Measurements from ENCODE around the gene FBXW8. TPM values are rescaled to one million over a fixed set of nuclear protein-coding genes. Genes with fewer than 3 reads are reported as not detected.

FBXW8 gene
- total and polyA plus RNA-seq, 7 experiments from 2014 or later: 4.8 to 13.2 (median 11.7) TPM

DNA sequence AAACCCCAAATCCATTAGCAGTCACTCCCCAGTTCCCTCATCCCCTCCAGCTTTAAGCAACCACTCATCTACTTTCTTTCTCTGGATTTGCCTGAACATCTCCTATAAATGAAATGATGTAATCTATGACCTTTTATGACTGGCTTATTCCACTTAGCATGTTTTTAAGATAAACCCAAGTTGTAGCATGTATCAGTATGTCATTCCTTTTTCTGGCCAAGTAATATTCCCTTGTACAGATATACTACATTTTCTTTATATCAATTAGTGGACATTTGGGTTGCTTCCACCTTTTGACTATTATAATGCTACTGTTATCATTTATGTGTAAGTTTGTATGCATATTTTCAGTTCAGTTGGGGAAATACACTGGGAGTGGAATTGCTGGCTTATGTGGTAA is 105.1 kb downstream of the FBXW8 start:
- POLR2A ChIA-PET: no interaction called here
- CTCF ChIA-PET: no interaction called here
- Histone ChIP-seq H3K27me3 (ENCODE audit: control insufficient read depth in 2 of 2, insufficient read depth in 2 of 2, low read length in 2 of 2) (no peaks in the 10 kb centered on the region), H3K9me3 (ENCODE audit: control insufficient read depth in 2 of 3, low read length in 3 of 3) (peaks cover 0 to 12% (median 0%) of the 10 kb centered on the region in 3 experiments), H3K36me3 (ENCODE audit: control insufficient read depth in 2 of 3, insufficient read depth in 3 of 3, low read length in 3 of 3) (peaks cover 0 to 36% (median 0%) of the 10 kb centered on the region in 3 experiments), H3K27ac (ENCODE audit: low read depth, low read length) (no peak overlapping the region), H3K4me1 (ENCODE audit: control insufficient read depth in 2 of 2, insufficient read depth in 2 of 2, low read length in 2 of 2) (no peaks in the 10 kb centered on the region), H3K4me3 (ENCODE audit: low read length) (no peak overlapping the region)
- H3K27me3 Mint-ChIP-seq: no peaks in the 10 kb centered on the region
- peaks cover 5 to 42% (median 14%) of the 10 kb centered on the region in 11 donors for H3K9me3 Mint-ChIP-seq
- DNase-seq (no peak), ATAC-seq (no peak)
- peaks cover 32 to 77% (median 66%) of the 10 kb centered on the region in 5 donors for H3K36me3 Mint-ChIP-seq
- intact Hi-C loops (cut with micrococcal nuclease): no loop called here
- no peak overlapping the region for H3K4me3 Mint-ChIP-seq
- peaks cover 0 to 9% (median 0%) of the 10 kb centered on the region in 7 donors for H3K4me1 Mint-ChIP-seq
- H3K27ac Mint-ChIP-seq: no peak overlapping the region

DNA sequence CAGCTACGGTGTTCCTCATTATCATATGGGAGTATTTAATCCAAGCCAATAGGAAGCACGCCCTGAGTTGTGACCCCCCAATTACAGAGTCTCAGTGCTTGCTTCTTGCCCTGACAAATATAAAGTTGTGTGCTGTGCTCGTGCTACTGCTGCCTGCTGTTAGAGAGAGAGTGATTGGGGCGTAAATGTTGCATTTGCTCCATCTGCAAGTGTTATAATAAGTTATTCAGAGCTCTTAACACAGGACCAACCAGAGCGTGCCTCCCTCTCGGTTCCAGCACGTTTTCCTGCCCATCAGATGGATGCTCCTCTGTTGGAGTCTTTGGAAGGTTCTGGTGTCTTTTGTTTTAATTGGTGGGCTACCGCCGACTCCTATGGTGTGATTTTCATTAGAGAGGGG is 107.1 kb downstream of the FBXW8 start:
- CTCF ChIA-PET: no interaction called here
- Histone ChIP-seq H3K27ac (ENCODE audit: low read depth, low read length) (no peak overlapping the region), H3K27me3 (ENCODE audit: control insufficient read depth in 2 of 2, insufficient read depth in 2 of 2, low read length in 2 of 2) (no peaks in the 10 kb centered on the region), H3K9me3 (ENCODE audit: control insufficient read depth in 2 of 3, low read length in 3 of 3) (peaks cover 0 to 12% (median 0%) of the 10 kb centered on the region in 3 experiments), H3K4me1 (ENCODE audit: control insufficient read depth in 2 of 2, insufficient read depth in 2 of 2, low read length in 2 of 2) (no peaks in the 10 kb centered on the region), H3K36me3 (ENCODE audit: control insufficient read depth in 2 of 3, insufficient read depth in 3 of 3, low read length in 3 of 3) (peaks cover 0 to 28% (median 0%) of the 10 kb centered on the region in 3 experiments), H3K4me3 (ENCODE audit: low read length) (no peak overlapping the region)
- intact Hi-C loops (cut with micrococcal nuclease): no loop called here
- ATAC-seq (no peak), DNase-seq (no peak)
- POLR2A ChIA-PET: no interaction called here
- no peak overlapping the region for H3K27ac Mint-ChIP-seq
- H3K4me1 Mint-ChIP-seq: peaks cover 0 to 12% (median 0%) of the 10 kb centered on the region in 7 donors
- no peaks in the 10 kb centered on the region for H3K27me3 Mint-ChIP-seq
- H3K9me3 Mint-ChIP-seq: peaks cover 5 to 31% (median 12%) of the 10 kb centered on the region in 11 donors
- H3K4me3 Mint-ChIP-seq: no peak overlapping the region
- H3K36me3 Mint-ChIP-seq: peaks cover 26 to 63% (median 48%) of the 10 kb centered on the region in 5 donors

DNA sequence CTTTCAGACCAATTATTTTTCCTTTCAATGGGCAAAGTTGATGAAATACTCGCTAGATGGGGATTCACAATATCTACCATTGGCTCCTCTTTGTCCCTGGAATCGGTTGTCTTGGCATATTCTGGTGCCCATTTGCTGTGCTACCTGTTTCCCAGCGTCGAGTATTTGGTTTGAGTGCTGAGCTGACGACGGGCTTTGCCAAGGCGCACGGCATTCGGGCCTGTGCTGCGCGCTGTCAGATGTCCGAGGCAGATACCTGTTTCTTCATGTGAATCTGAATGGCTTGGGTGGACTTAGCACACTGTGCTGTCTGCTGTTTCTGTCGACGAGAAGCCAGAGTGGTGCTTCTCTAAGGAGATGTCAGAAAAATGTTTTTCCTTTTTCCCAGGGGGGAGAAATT is 107.5 kb downstream of the FBXW8 start:
- peaks cover 23 to 58% (median 43%) of the 10 kb centered on the region in 5 donors for H3K36me3 Mint-ChIP-seq
- no peak overlapping the region for H3K27ac Mint-ChIP-seq
- Histone ChIP-seq H3K27ac (ENCODE audit: low read depth, low read length) (no peak overlapping the region), H3K36me3 (ENCODE audit: control insufficient read depth in 2 of 3, insufficient read depth in 3 of 3, low read length in 3 of 3) (peaks cover 0 to 28% (median 0%) of the 10 kb centered on the region in 3 experiments), H3K4me1 (ENCODE audit: control insufficient read depth in 2 of 2, insufficient read depth in 2 of 2, low read length in 2 of 2) (no peaks in the 10 kb centered on the region), H3K27me3 (ENCODE audit: control insufficient read depth in 2 of 2, insufficient read depth in 2 of 2, low read length in 2 of 2) (no peaks in the 10 kb centered on the region), H3K9me3 (ENCODE audit: control insufficient read depth in 2 of 3, low read length in 3 of 3) (peaks cover 0 to 12% (median 0%) of the 10 kb centered on the region in 3 experiments), H3K4me3 (ENCODE audit: low read length) (no peak overlapping the region)
- intact Hi-C loops (cut with micrococcal nuclease): no loop called here
- no peak for ATAC-seq
- H3K9me3 Mint-ChIP-seq: peaks cover 1 to 26% (median 10%) of the 10 kb centered on the region in 11 donors
- ChIA-PET POLR2A (no interaction called here), CTCF (no interaction called here)
- H3K4me3 Mint-ChIP-seq: no peak overlapping the region
- no peaks in the 10 kb centered on the region for H3K27me3 Mint-ChIP-seq
- H3K4me1 Mint-ChIP-seq: peaks cover 0 to 12% (median 0%) of the 10 kb centered on the region in 7 donors
- DNase-seq: no peak

DNA sequence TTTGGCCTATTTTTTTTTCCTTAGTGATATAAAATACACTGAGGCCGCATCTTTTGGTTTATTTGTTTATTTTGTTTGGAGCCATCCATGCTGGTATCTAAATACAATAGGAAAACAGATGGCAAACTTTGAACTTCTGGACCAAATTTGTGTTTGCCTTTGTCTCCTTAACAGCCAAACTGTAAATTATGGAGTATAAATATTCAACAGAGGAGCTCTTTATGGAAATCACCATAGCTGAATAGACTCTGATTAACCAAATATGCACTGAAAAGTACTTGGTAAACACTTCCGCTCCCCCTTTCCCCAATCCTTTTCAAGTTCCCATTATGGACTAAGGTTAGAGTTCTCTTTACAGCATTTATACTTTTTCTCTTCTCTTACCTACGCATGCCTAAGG is 107.9 kb downstream of the FBXW8 start:
- POLR2A ChIA-PET: no interaction called here
- intact Hi-C loops (cut with micrococcal nuclease): no loop called here
- Mint-ChIP-seq H3K4me1 (peaks cover 0 to 12% (median 0%) of the 10 kb centered on the region in 7 donors), H3K36me3 (peaks cover 22 to 57% (median 40%) of the 10 kb centered on the region in 5 donors), H3K27me3 (no peaks in the 10 kb centered on the region), H3K27ac (no peak overlapping the region), H3K4me3 (no peak overlapping the region), H3K9me3 (peaks cover 0 to 22% (median 9%) of the 10 kb centered on the region in 11 donors)
- Histone ChIP-seq H3K4me1 (ENCODE audit: control insufficient read depth in 2 of 2, insufficient read depth in 2 of 2, low read length in 2 of 2) (no peaks in the 10 kb centered on the region), H3K4me3 (ENCODE audit: low read length) (no peak overlapping the region), H3K27ac (ENCODE audit: low read depth, low read length) (no peak overlapping the region), H3K9me3 (ENCODE audit: control insufficient read depth in 2 of 3, low read length in 3 of 3) (peaks cover 0 to 12% (median 0%) of the 10 kb centered on the region in 3 experiments), H3K27me3 (ENCODE audit: control insufficient read depth in 2 of 2, insufficient read depth in 2 of 2, low read length in 2 of 2) (no peaks in the 10 kb centered on the region), H3K36me3 (ENCODE audit: control insufficient read depth in 2 of 3, insufficient read depth in 3 of 3, low read length in 3 of 3) (peaks cover 0 to 30% (median 0%) of the 10 kb centered on the region in 3 experiments)
- DNase-seq (no peak), ATAC-seq (no peak)
- CTCF ChIA-PET: no interaction called here

DNA sequence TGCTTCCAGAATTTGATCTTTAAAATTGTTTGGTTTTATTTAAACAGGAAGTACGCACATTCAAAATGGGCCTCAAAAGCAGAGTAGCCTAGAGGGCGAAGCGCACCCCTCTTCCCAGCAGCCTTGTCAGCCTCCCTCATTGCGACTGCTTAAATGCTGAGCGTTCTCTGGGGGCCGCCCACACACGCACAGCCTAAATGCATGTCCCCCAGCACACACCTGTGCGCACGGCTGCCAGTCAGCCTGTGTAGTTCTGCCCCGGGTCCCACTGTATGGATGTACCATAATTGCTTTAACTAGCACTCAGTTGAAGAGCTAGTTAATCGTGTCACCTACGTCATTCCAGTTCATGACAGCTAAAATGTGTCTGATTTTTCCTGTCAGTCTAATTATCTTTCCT is 109.1 kb downstream of the FBXW8 start:
- Histone ChIP-seq H3K27ac (ENCODE audit: low read depth, low read length) (no peak overlapping the region), H3K27me3 (ENCODE audit: control insufficient read depth in 2 of 2, insufficient read depth in 2 of 2, low read length in 2 of 2) (no peaks in the 10 kb centered on the region), H3K9me3 (ENCODE audit: control insufficient read depth in 2 of 3, low read length in 3 of 3) (peaks cover 0 to 1% (median 0%) of the 10 kb centered on the region in 3 experiments), H3K4me3 (ENCODE audit: low read length) (no peak overlapping the region), H3K36me3 (ENCODE audit: control insufficient read depth in 2 of 3, insufficient read depth in 3 of 3, low read length in 3 of 3) (peaks cover 0 to 31% (median 4%) of the 10 kb centered on the region in 3 experiments), H3K4me1 (ENCODE audit: control insufficient read depth in 2 of 2, insufficient read depth in 2 of 2, low read length in 2 of 2) (no peaks in the 10 kb centered on the region)
- peaks cover 0 to 11% (median under 1%) of the 10 kb centered on the region in 11 donors for H3K9me3 Mint-ChIP-seq
- H3K36me3 Mint-ChIP-seq: peaks cover 10 to 51% (median 28%) of the 10 kb centered on the region in 5 donors
- H3K27me3 Mint-ChIP-seq: no peaks in the 10 kb centered on the region
- no peak overlapping the region for H3K4me3 Mint-ChIP-seq
- H3K27ac Mint-ChIP-seq: no peak overlapping the region
- ChIA-PET CTCF (no interaction called here), POLR2A (no interaction called here)
- DNase-seq (no peak), ATAC-seq (no peak)
- intact Hi-C loops (cut with micrococcal nuclease): loop anchor here in 1 of 2 donors (10.0 kb wide), 1 partner anchor 815 kb away; no protein-coding TSS in a partner anchor
- H3K4me1 Mint-ChIP-seq: peaks cover 0 to 12% (median 0%) of the 10 kb centered on the region in 7 donors

DNA sequence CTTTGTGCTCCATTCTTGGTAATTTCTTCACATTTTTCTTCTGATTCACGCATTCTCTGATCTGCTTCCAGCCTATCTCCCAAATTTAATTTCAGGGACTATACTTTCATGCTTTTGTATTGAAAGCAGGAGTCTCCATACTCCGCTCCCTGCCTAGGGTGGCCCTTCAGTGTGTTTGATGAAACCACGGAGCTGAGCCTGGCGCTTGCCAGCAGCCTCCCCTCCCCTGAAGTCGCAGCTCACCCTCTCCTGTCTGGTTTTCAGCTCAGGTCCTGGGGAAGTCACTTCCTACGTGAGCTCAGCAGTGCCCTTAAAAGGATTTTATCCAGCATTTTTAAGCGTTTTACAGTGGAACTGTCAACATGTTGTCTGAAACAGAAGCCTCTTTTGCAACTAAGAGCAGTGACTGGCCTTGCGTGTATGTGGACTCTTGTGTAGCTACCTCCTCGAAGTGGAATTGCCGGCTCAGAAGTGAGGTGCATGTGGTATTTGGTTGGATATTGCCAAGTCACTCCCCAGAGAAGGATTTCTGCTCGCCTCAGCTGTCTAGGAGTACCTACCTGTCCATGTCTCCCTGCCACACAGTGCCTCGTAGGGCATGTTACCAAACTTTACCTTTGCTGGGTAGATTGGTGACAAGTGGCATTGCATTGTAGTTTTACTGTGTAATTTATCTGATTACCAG is 109.9 kb downstream of the FBXW8 start:
- no peak overlapping the region for H3K4me3 ChIP-seq (ENCODE audit: low read length)
- ATAC-seq: no peak
- H3K27me3 ChIP-seq (ENCODE audit: control insufficient read depth in 2 of 2, insufficient read depth in 2 of 2, low read length in 2 of 2): no peaks in the 10 kb centered on the region
- H3K27ac ChIP-seq (ENCODE audit: low read depth, low read length): no peak overlapping the region
- no peak for DNase-seq
- no peaks in the 10 kb centered on the region for H3K9me3 ChIP-seq (ENCODE audit: control insufficient read depth in 2 of 3, low read length in 3 of 3)
- Mint-ChIP-seq H3K4me1 (peaks cover 0 to 12% (median 2%) of the 10 kb centered on the region in 7 donors), H3K9me3 (peaks cover 0 to 4% (median 0%) of the 10 kb centered on the region in 11 donors), H3K36me3 (peaks cover 6 to 43% (median 20%) of the 10 kb centered on the region in 5 donors), H3K27me3 (no peaks in the 10 kb centered on the region), H3K4me3 (no peak overlapping the region), H3K27ac (no peak overlapping the region)
- POLR2A ChIA-PET: no interaction called here
- CTCF ChIA-PET: no interaction called here
- intact Hi-C loops (cut with micrococcal nuclease): loop anchor here in 1 of 2 donors (10.0 kb wide), 1 partner anchor 814 kb away; no protein-coding TSS in a partner anchor
- peaks cover 0 to 30% (median 4%) of the 10 kb centered on the region in 3 experiments for H3K36me3 ChIP-seq (ENCODE audit: control insufficient read depth in 2 of 3, insufficient read depth in 3 of 3, low read length in 3 of 3)
- no peaks in the 10 kb centered on the region for H3K4me1 ChIP-seq (ENCODE audit: control insufficient read depth in 2 of 2, insufficient read depth in 2 of 2, low read length in 2 of 2)

All from naive thymus-derived CD4-positive, alpha-beta T cell (primary cell).